Astrocyte of the spinal cord (primary cell): Measurements from ENCODE around the gene UBAP1L.

Source experiments
- DNase-seq: peaks from one replicate; pipeline ENCODE4 v3.0.0; 2011; ENCODE audit warnings: low read depth, low spot score
- H3K4me3 ChIP-seq: 2 replicates; pipeline ENCODE4 v1.5.1; 2011; ENCODE audit warnings: low read depth, mild to moderate bottlenecking, low read length, moderate library complexity
- in situ Hi-C: cut with HindIII; loops from 2 replicates; pipeline ENCODE4 v1.10.0; 2017; ENCODE audit warnings: low sequenced_read_pairs
- TF ChIP-seq, protein P1 (sequence below): IDR thresholded peaks from 2 replicates; pipeline ENCODE4 v1.5.1; 2012; ENCODE audit warnings: low read depth, mild to moderate bottlenecking, low read length, inconsistent platforms

Gene UBAP1L

DNA sequence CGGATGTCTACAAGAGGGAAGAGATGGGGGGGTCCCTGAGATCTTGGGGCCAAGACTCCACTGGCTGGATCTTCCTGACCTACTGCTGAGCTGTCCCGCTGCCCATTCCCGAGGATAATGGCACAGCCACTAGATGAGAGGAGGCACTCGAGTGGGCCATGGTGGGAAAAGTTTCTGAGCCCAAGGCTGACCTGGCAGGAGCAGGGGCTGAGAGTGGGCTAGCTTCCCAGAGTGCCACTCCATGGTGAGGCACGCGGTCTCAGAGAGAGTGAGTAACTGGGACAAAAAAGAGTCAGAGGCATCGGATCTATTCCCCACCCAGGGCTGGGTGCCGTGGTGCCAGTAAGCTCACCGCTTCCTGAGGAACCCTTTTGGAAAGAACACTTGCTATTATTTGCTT is 58.9 kb downstream of the UBAP1L start:
- TF ChIP-seq, protein P1, sequence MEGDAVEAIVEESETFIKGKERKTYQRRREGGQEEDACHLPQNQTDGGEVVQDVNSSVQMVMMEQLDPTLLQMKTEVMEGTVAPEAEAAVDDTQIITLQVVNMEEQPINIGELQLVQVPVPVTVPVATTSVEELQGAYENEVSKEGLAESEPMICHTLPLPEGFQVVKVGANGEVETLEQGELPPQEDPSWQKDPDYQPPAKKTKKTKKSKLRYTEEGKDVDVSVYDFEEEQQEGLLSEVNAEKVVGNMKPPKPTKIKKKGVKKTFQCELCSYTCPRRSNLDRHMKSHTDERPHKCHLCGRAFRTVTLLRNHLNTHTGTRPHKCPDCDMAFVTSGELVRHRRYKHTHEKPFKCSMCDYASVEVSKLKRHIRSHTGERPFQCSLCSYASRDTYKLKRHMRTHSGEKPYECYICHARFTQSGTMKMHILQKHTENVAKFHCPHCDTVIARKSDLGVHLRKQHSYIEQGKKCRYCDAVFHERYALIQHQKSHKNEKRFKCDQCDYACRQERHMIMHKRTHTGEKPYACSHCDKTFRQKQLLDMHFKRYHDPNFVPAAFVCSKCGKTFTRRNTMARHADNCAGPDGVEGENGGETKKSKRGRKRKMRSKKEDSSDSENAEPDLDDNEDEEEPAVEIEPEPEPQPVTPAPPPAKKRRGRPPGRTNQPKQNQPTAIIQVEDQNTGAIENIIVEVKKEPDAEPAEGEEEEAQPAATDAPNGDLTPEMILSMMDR, result no peak
- DNase-seq, result no peak
- in situ Hi-C loops, result no loop called here
- H3K4me3 ChIP-seq, result no peak overlapping the region

- DNase-seq, result peak; percentile 50
- H3K4me3 ChIP-seq, result no peak overlapping the region
- TF ChIP-seq, protein P1, result no peak
- in situ Hi-C loops, result no loop called here
Observed at GRCh38 chr15:65055201-65055870, 59.7 kb downstream of the UBAP1L start.

- peak; percentile 62 for DNase-seq
Observed at GRCh38 chr15:65054333-65055200, 60.4 kb downstream of the UBAP1L start.

DNA sequence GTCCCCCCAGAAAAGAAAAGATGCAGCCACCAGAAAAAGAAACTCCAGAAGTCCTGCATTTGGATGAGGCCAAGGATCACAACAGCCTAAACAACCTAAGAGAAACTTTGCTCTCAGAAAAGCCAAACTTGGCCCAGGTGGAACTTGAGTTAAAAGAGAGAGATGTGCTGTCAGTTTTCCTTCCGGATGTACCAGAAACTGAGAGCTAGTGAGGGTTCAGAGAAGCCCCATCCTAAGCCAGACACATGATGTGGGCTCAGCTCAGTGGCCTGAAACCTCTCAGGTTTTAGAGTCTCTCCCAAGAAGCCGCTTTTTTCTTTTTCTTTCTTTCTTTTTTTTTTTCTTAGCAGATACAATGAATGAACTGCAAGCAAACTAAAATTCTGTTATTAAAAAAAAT is 62.0 kb downstream of the UBAP1L start:
- TF ChIP-seq, protein P1, result no peak
- H3K4me3 ChIP-seq, result no peak overlapping the region
- in situ Hi-C loops, result no loop called here
- DNase-seq, result no peak

More at GRCh38 chr15:65054333-65055200, 60.4 kb downstream of the UBAP1L start:
- in situ Hi-C loops, result no loop called here
- H3K4me3 ChIP-seq, result no peak overlapping the region
- TF ChIP-seq, protein P1, result peak; percentile 99

DNA sequence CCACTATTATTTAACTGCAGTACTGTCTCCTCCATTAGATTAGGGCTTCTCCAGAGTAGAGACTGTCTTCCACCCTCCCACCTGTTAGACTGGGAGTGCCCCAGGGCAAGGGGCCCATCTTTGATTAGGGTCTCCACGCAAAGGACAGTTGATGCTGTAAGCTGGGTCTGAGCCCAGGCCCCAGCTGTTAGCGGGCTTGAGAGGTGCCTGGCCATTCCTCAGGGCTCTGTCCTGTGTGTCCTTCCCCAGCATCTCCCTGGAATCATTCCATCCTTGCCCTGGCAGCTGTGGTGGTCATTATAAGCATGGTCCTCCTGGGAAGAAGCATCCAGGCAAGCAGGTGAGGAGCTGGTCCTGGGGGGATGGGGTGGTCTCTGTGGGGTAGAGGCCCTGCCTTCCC is 63.7 kb downstream of the UBAP1L start:
- DNase-seq, result no peak
- no peak overlapping the region for H3K4me3 ChIP-seq
- TF ChIP-seq, protein P1, result no peak
- in situ Hi-C loops, result no loop called here

- in situ Hi-C loops, result no loop called here
- H3K4me3 ChIP-seq, result no peak overlapping the region
- TF ChIP-seq, protein P1, result no peak
- no peak for DNase-seq
Observed at GRCh38 chr15:65050270-65050669, 64.7 kb downstream of the UBAP1L start.
